Upper lobe of right lung (tissue), 1 donor: ENCODE data around the gene HNRNPC. TPM values are rescaled to one million over a fixed set of nuclear protein-coding genes. Genes with fewer than 3 reads are reported as not detected.

Experiments used
- ATAC-seq: fragments of 200-7000 bp; cut with Tn5 transposase; one replicate; pipeline ENCODE4 v1.9.1; 2020; ENCODE audit warnings: mild to moderate bottlenecking, moderate library complexity
- DNase-seq: peaks from one replicate; pipeline ENCODE4 v3.0.0-alpha.2; 2020
- H3K27ac ChIP-seq: fragments of 200-600 bp; one replicate; pipeline ENCODE4 v1.8.0; 2022
- H3K27me3 ChIP-seq: fragments of 200-600 bp; one replicate; pipeline ENCODE4 v1.8.0; 2022; ENCODE audit warnings: mild to moderate bottlenecking
- H3K36me3 ChIP-seq: fragments of 200-600 bp; one replicate; pipeline ENCODE4 v1.8.0; 2022
- H3K4me1 ChIP-seq: fragments of 200-600 bp; one replicate; pipeline ENCODE4 v1.8.0; 2022
- H3K4me3 ChIP-seq: fragments of 200-600 bp; one replicate; pipeline ENCODE4 v1.8.0; 2022; ENCODE audit warnings: mild to moderate bottlenecking
- H3K9me3 ChIP-seq: fragments of 200-600 bp; one replicate; pipeline ENCODE4 v1.8.0; 2022
- intact Hi-C: fragments of 100-400 bp; cut with DNase I; formaldehyde crosslinking; loops from one replicate; pipeline ENCODE4 v1.11.0; 2022
- total RNA-seq: library from RNA; stranded (reverse); fragmentation: NEBNext Ultra II Directional; extraction: Animal tissue kit (Norgen Biotek cat#: 25700); gene quantifications from one replicate; pipeline ENCODE4 v1.2.1, GENCODE V29; 2021
- TF ChIP-seq, protein P1 (sequence below): fragments of 200-600 bp; IDR thresholded peaks from one replicate; pipeline ENCODE4 v1.8.0; 2022; ENCODE audit warnings: antibody characterized with exemption
- donor health status: DM: no; HTN: yes; CAD: no; lungs with severe emphysema.

Gene HNRNPC
- total RNA-seq, 1 donor from 2014 or later: 368 TPM

DNA sequence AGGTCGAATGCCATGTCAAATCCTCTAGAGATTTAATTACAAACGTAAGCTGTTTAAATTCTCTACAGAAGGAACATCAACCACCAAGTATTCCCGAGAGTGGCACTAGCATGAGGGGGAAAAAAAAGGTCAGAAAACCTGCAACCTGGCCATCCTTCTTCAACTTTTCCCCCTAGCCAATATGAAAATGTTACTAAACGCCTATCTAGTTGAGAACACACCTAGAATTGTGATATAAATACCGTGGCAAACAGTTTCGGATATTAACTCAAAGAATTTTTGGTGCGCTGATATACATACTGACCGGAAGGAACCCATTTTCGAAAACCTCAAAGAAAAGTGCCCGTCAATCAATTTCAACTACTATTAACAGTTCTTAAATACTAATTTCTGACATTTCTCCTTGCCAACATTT, 1.8 kb downstream of the HNRNPC start:
- TF ChIP-seq, protein P1, sequence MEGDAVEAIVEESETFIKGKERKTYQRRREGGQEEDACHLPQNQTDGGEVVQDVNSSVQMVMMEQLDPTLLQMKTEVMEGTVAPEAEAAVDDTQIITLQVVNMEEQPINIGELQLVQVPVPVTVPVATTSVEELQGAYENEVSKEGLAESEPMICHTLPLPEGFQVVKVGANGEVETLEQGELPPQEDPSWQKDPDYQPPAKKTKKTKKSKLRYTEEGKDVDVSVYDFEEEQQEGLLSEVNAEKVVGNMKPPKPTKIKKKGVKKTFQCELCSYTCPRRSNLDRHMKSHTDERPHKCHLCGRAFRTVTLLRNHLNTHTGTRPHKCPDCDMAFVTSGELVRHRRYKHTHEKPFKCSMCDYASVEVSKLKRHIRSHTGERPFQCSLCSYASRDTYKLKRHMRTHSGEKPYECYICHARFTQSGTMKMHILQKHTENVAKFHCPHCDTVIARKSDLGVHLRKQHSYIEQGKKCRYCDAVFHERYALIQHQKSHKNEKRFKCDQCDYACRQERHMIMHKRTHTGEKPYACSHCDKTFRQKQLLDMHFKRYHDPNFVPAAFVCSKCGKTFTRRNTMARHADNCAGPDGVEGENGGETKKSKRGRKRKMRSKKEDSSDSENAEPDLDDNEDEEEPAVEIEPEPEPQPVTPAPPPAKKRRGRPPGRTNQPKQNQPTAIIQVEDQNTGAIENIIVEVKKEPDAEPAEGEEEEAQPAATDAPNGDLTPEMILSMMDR: no peak
- ATAC-seq (no peak), DNase-seq (no peak)
- H3K36me3 ChIP-seq: peaks cover 38% of the 10 kb centered on the region
- intact Hi-C loops: no loop called here
- H3K4me1 ChIP-seq: peaks cover 62% of the 10 kb centered on the region
- no peaks in the 10 kb centered on the region for H3K9me3 ChIP-seq
- H3K27ac ChIP-seq: peak overlapping the region; percentile 6
- H3K27me3 ChIP-seq: no peaks in the 10 kb centered on the region
- peak overlapping the region; percentile 70 for H3K4me3 ChIP-seq

DNA sequence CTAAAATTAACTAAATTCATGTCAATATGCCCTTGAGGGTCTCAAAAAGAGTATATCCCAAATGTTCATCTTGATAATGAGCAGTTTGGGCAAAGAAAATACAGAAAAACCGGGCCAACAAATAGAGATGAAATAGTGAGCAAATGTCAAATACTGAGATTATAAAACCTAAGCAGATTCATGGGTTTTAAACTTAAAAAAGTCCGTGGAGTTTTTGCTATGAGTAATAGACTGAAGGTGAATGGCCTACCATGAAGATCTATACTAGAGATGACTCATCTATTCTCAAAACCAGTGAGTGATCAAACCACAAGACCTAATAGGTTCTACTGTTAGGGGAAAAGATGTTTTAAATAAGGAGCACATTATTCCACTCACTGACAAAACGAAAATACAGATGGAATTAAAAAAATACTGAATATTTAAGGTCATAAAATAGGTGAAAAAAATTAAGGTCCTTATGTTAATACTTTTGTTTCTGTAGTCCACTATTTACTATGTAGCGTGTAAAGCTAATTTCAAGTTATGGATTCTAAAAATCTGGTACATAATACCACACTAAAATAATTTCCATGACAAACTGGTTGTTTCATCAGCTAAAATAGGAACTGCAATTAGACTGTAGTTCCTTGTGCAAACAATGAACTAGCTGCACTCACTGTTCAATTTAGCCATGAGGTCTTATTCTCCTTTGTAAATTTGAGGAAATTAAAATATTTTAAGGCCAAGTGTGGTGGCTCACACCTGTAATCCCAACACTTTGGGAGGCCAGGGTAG, 5.0 kb downstream of the HNRNPC start:
- no peaks in the 10 kb centered on the region for H3K9me3 ChIP-seq
- H3K4me3 ChIP-seq: peak overlapping the region; percentile 1
- peaks cover 73% of the 10 kb centered on the region for H3K4me1 ChIP-seq
- no peaks in the 10 kb centered on the region for H3K27me3 ChIP-seq
- DNase-seq (no peak), ATAC-seq (no peak)
- peaks cover 70% of the 10 kb centered on the region for H3K36me3 ChIP-seq
- intact Hi-C loops: no loop called here
- TF ChIP-seq, protein P1: no peak
- H3K27ac ChIP-seq: peak overlapping the region; percentile 38

- DNase-seq: no peak
- no peaks in the 10 kb centered on the region for H3K27me3 ChIP-seq
- peaks cover 80% of the 10 kb centered on the region for H3K4me1 ChIP-seq
- TF ChIP-seq, protein P1: no peak
- peak overlapping the region; percentile 38 for H3K27ac ChIP-seq
- H3K36me3 ChIP-seq: peaks cover 78% of the 10 kb centered on the region
- no peaks in the 10 kb centered on the region for H3K9me3 ChIP-seq
- peak overlapping the region; percentile 1 for H3K4me3 ChIP-seq
- ATAC-seq: peak; percentile 23
- intact Hi-C loops: no loop called here
Measured at GRCh38 chr14:21263284-21264024, 5.8 kb downstream of the HNRNPC start.

DNA sequence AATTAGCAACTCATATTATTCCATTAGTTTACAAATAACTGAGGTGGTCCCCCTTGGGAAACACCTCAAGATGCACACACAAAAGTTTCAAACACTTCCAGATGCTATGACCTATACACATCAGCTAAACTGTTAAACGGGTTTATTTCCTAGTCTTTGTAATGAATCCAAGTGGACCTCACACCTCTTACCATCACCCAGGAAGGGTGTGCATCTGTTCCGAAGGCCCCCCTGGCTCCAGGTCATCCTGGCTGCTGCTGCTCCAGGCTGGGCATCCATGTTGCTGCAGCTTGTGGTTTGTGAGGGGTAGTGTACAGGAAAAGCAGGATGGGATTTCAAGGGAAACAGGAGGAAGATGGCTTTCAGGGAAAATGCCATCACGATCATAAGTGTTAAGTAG, 6.8 kb downstream of the HNRNPC start:
- intact Hi-C loops: no loop called here
- no peaks in the 10 kb centered on the region for H3K27me3 ChIP-seq
- peaks cover 84% of the 10 kb centered on the region for H3K4me1 ChIP-seq
- no peaks in the 10 kb centered on the region for H3K9me3 ChIP-seq
- TF ChIP-seq, protein P1: no peak
- no peak overlapping the region for H3K27ac ChIP-seq
- H3K36me3 ChIP-seq: peaks cover 88% of the 10 kb centered on the region
- ATAC-seq (no peak), DNase-seq (peak; percentile 49)
- no peak overlapping the region for H3K4me3 ChIP-seq

GRCh38 chr14:21261824-21262223, 7.4 kb downstream of the HNRNPC start:
- DNase-seq (no peak), ATAC-seq (no peak)
- TF ChIP-seq, protein P1: no peak
- Histone ChIP-seq H3K36me3 (peaks cover 94% of the 10 kb centered on the region), H3K4me1 (peaks cover 84% of the 10 kb centered on the region), H3K27ac (no peak overlapping the region), H3K4me3 (no peak overlapping the region), H3K27me3 (no peaks in the 10 kb centered on the region), H3K9me3 (no peaks in the 10 kb centered on the region)
- intact Hi-C loops: no loop called here
